ENCODE data around the gene RRBP1.

The RRBP1 gene

GRCh38 chr20:17611540-17612286 is 70.3 kb downstream of the RRBP1 start:
- no peak for DNase-seq (ENCODE audit: low spot score)

- DNase-seq (ENCODE audit: low spot score) = peak; percentile 68
These were observed 70.8 kb downstream of the RRBP1 start for GRCh38 chr20:17611290-17611539.

- DNase-seq (ENCODE audit: low spot score) = no peak
These were observed 71.3 kb downstream of the RRBP1 start for GRCh38 chr20:17610566-17611289.

GRCh38 chr20:17609811-17610377 is 72.1 kb downstream of the RRBP1 start:
- no peak for DNase-seq (ENCODE audit: low spot score)

GRCh38 chr20:17608701-17609497 is 73.1 kb downstream of the RRBP1 start:
- DNase-seq (ENCODE audit: low spot score) = no peak

GRCh38 chr20:17606001-17606400 is 76.0 kb downstream of the RRBP1 start:
- DNase-seq (ENCODE audit: low spot score) = no peak

- DNase-seq (ENCODE audit: low spot score) = peak; percentile 28
These were observed 76.8 kb downstream of the RRBP1 start for GRCh38 chr20:17605131-17605660.

GRCh38 chr20:17602493-17602892 is 79.5 kb downstream of the RRBP1 start:
- no peak for DNase-seq (ENCODE audit: low spot score)

- no peak for DNase-seq (ENCODE audit: low spot score)
These were observed 80.1 kb downstream of the RRBP1 start for GRCh38 chr20:17601957-17602356.

GRCh38 chr20:17598013-17598550 is 84.0 kb downstream of the RRBP1 start:
- DNase-seq (ENCODE audit: low spot score) = no peak

GRCh38 chr20:17595856-17596255 is 86.2 kb downstream of the RRBP1 start:
- DNase-seq (ENCODE audit: low spot score) = no peak

- DNase-seq (ENCODE audit: low spot score) = peak; percentile 40
These were observed 87.6 kb downstream of the RRBP1 start for GRCh38 chr20:17594443-17594842.

GRCh38 chr20:17593902-17594301 is 88.1 kb downstream of the RRBP1 start:
- no peak for DNase-seq (ENCODE audit: low spot score)

- no peak for DNase-seq (ENCODE audit: low spot score)
These were observed 91.8 kb downstream of the RRBP1 start for GRCh38 chr20:17590245-17590644.

GRCh38 chr20:17589161-17589834 is 92.7 kb downstream of the RRBP1 start:
- DNase-seq (ENCODE audit: low spot score) = no peak

- no peak for DNase-seq (ENCODE audit: low spot score)
These were observed 94.2 kb downstream of the RRBP1 start for GRCh38 chr20:17587824-17588223.

GRCh38 chr20:17587148-17587547 is 94.9 kb downstream of the RRBP1 start:
- DNase-seq (ENCODE audit: low spot score) = no peak

GRCh38 chr20:17586250-17586649 is 95.8 kb downstream of the RRBP1 start:
- DNase-seq (ENCODE audit: low spot score) = no peak

- DNase-seq (ENCODE audit: low spot score) = no peak
These were observed 97.4 kb downstream of the RRBP1 start for GRCh38 chr20:17584689-17585088.

- DNase-seq (ENCODE audit: low spot score) = no peak
These were observed 98.9 kb downstream of the RRBP1 start for GRCh38 chr20:17583126-17583525.

GRCh38 chr20:17580895-17581294 is 101.1 kb downstream of the RRBP1 start:
- DNase-seq (ENCODE audit: low spot score) = peak; percentile 55

All from kidney tubule cell (primary cell).